ENCODE results near the gene HLA-DOB. TPM values are rescaled to one million over a fixed set of nuclear protein-coding genes. Genes with fewer than 3 reads are reported as not detected.
A peak's percentile ranks its signal among the peaks of the same experiment; 100 is the strongest.

Gene HLA-DOB
- total and polyA plus RNA-seq, 2 of the 13 experiments (the other 11 are each of a cell fraction or from before 2014, with no cell fraction given): not detected

- TF ChIP-seq ZNF792 (CRISPR knock-in tag; IDR thresholded peaks at IDR 0.05) (0 out of 2 replicates have a peak, but pooled peaks have one; percentile 17), BCLAF1 (IDR thresholded peaks at IDR 0.05) (no peak), XRCC5 (optimal IDR thresholded peaks at IDR 0.05; ENCODE audit: low read length) (peak; percentile 98), ZNF383 (CRISPR knock-in tag; IDR thresholded peaks at IDR 0.05; ENCODE audit: borderline replicate concordance) (no peak), ZBTB25 (CRISPR knock-in tag; IDR thresholded peaks at IDR 0.05) (peak; percentile 84), ZNF224 (CRISPR knock-in tag; IDR thresholded peaks at IDR 0.05) (peak; percentile 37; the same call in 1 of the 2 replicates), ZNF317 (CRISPR knock-in tag; IDR thresholded peaks at IDR 0.05) (peak; percentile 77; the same call in 1 of the 2 replicates), NRL (CRISPR knock-in tag; IDR thresholded peaks at IDR 0.05; ENCODE audit: borderline replicate concordance) (peak; percentile 88), MLLT10 (CRISPR knock-in tag; IDR thresholded peaks at IDR 0.05) (no peak), KLF12 (CRISPR knock-in tag; IDR thresholded peaks at IDR 0.05; ENCODE audit: borderline replicate concordance) (peak; percentile 96), ZNF777 (CRISPR knock-in tag; IDR thresholded peaks at IDR 0.05) (peak; percentile 90), LCORL (IDR thresholded peaks at IDR 0.05) (no peak), LCORL (CRISPR knock-in tag; IDR thresholded peaks at IDR 0.05) (peak; percentile 77), PRDM10 (CRISPR knock-in tag; IDR thresholded peaks at IDR 0.05; ENCODE audit: low read depth) (peak; percentile 60; the same call in 1 of the 2 replicates), ZC3H4 (CRISPR knock-in tag; IDR thresholded peaks at IDR 0.05; ENCODE audit: borderline replicate concordance) (no peak), SKIL (CRISPR knock-in tag; IDR thresholded peaks at IDR 0.05; ENCODE audit: borderline replicate concordance) (no peak), CEBPG (CRISPR knock-in tag; IDR thresholded peaks at IDR 0.05) (peak; percentile 34; the same call in 1 of the 2 replicates), RARA (CRISPR knock-in tag; IDR thresholded peaks at IDR 0.05) (peak; percentile 49; the same call in 1 of the 2 replicates), MEIS2 (CRISPR knock-in tag; IDR thresholded peaks at IDR 0.05) (peak; percentile 52; the same call in 1 of the 2 replicates)
These were observed 21.5 kb upstream of the HLA-DOB start, which contains the start of gene TAP2 (continued) for GRCh38 chr6:32838114-32838958.

All from HepG2 (cell line).